GM21526 (cell line): ENCODE measurements around the gene KRT31.
"Not testable (repeated sequence)": the region's sequence is repeated elsewhere in the genome, so short reads cannot be mapped to it uniquely, and the experiment has no call there.

Experiments
- ATAC-seq: cut with Tn5 transposase; IDR thresholded peaks from one replicate; pipeline ENCODE4 v1.9.1; 2021; ENCODE audit warnings: moderate library complexity; ENCODE audit not compliant: unreplicated experiment, low FRiP score

The KRT31 gene

DNA sequence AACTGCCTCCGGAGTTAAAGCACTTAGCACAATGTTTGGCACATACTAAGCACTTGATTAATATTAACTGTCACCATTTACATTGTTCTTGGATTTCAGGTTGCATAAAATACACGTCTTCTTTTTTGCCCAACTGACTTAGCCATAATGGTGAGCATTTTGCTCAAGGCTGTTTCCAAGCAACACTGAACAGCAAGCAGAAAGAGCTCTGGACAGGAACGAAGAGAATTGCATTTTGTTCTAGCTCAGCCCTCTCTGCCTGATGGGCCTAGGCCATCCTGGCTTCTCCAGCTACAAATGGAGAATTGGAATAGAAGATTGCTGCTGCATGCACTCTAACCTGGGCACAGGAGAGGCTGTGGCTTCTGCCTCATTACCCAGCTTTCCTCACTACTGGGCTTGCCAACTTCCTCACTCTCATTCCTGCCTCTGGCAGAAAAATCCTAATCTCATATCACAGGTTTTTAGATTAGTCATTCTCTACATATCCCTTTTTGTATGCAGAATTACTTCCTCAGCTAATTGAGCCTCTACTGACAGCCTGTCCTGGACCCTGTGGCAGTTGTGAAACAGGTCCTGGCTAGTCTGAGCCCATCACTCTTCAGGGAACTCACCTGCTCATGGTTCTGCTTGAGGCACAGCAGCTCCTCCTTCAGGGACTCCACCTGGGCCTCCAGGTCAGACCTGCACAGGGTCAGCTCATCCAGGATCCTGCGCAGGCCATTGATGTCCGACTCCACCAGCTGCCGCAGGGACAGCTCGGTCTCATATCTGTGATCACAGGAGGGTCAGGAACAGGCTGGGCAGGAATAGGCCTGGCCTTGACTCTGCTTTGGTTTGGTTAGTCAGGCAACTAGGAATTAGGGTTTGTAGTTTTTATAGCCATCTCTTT is 49.3 kb downstream of the KRT31 start:
- no peak for ATAC-seq

DNA sequence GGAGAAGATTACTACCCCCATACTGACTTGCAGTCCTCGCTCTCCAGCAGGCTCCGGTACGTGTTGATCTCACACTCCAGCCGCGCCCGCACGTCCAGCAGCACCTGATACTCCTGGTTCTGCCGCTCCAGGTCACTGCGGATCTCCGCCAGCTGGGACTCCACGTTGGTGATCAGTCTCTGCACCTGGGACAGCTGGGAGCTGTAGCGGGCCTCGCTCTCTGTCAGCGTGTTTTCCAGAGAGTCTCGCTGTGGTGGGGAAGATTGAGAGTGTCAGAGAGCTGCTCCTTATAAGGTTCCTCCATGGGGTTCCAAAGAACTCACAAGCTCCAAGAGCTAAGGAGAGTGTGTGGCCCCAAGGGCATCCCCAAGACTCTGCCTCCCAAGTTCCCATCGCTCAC is 51.0 kb downstream of the KRT31 start:
- ATAC-seq, result not testable (repeated sequence)

DNA sequence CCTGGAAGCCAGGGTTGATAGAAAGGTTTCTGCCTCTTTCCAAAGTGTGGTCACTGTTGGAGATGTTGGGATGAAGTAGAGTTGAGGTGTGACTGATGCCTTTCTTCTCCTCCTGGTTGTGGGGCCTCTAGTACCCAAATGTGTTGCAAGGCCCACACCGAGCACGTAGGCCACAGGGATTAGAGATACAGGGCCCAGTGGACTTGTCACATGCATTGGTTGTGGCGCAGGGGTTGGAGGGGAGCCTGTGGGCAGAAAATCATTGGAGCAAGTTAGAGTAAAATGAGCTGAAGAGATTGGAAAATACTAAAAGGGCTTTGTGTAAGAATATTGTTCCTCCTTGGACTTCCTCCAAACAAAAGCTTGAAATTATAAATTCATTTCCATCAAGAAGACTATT is 51.4 kb downstream of the KRT31 start:
- ATAC-seq, result no peak
